Stimulated activated CD8-positive, alpha-beta memory T cell treated with anti-CD3 and anti-CD28 coated beads, Interleukin-15, amount 100 ng/mL, for 48 hours (primary cell): ENCODE results near the gene FGF14.

Experiments
- DNase-seq, 2 donors: peaks; one replicate each; pipeline ENCODE4 v3.0.0-alpha.2; 2020; ENCODE audit warnings: low read depth in 2 of 2

The FGF14 gene

DNA sequence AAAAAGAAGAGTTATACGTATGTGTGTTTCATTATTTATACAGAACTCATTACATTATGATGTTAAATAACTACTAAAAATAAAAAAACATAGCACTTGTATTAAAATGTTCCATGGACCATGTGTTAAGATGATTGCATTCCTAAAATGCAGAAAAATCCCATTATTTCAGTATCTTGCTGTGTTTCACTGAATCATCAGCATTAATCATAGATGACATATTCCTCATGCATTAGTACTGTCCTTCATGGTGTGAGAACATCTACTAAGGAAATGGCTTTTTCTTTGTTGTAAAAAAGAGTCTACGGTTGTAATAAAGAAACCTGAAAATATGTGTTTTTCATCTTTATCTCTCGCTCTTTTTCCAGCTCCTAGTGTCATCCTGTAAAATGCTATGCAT lies 416.5 kb downstream of the FGF14 start:
- DNase-seq, result no peak

DNA sequence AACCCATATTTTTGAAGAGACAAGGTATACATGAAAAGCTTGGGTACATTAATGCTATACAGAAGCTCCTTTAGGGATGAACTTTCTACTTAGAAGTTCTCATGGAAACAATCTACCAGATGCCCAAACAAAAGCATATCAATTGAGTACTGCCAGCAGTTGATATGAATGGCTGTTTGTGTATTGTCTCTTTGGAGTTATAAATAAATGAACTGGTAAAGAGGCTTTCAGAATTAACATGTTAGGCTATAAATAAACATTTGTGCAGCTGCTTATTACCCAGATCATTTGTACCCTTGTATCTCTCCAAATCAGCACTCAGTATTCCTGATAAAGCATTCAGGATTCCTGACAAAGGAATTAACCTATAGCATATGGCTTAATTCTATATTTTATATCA lies 418.9 kb downstream of the FGF14 start:
- no peak for DNase-seq

DNA sequence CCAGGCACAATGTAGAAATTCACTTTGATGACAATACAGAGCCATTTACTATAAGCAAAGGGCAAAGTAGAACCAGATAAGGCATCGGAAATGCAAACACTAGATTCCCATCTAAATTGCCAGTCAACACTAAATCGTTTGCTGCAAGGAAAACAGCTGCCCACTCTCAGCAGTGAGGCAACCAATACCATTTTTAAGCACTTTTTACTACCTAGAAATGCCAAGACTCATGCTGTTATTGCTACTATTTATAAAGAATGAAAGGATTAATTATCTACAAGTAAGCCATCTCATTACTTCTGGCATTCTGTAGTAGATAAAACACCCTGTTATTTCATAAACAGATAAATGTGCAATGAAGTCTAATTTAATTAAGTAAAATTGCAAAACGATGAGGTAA lies 422.0 kb downstream of the FGF14 start:
- no peak for DNase-seq

DNA sequence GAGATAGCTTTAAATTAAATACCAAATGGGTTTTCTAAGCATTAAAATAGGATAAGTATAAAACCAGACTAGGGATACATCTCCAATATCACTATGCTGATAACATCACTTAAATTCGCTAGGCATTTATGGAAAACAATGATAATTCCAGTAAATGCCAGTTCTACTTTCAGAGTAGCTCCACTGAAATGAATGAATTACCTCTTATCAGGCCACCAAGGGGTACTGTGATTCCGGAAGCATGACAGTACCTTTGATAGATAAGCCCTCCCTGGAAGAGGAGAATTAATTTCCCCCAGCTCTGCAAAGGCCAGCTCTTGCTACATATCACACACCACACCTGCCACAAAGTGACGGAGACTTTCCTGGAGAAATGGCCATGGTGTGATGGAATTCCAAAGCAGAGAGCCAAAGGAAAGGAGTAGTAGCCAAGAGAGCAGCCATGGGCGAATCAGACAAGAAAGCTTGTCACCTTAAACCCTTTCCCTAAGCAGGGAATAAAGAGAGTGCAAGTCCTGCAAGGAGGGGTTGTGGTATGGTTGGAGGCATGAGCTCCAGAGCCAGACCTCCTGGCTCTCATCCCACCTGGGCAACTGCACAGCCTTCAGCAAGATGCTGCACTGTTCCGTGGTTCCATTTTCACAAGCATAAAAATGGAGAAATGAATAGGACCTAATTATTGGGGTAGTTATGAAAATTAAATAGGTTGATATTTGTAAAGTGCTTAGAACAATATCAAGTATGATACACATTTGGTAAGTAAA lies 423.1 kb downstream of the FGF14 start:
- no peak for DNase-seq

DNA sequence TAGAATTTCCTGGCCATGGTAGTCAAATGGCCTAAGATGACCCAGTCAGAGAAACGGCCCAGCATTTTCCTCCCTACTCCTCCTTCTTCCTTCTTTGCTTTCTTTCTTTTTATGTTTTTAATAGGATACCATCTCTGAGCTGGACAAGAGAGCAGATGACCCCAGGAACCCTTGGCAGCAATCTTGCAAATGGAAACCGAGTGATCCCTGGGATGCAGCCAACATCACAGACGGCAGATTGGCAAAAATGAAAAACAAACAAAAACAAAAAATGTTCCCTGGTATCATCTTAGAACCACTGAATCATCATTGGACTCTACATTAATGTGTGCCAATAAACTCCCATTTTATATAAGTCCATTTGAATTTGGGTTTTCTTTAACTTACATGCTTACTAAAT lies 424.4 kb downstream of the FGF14 start:
- DNase-seq, result no peak

DNA sequence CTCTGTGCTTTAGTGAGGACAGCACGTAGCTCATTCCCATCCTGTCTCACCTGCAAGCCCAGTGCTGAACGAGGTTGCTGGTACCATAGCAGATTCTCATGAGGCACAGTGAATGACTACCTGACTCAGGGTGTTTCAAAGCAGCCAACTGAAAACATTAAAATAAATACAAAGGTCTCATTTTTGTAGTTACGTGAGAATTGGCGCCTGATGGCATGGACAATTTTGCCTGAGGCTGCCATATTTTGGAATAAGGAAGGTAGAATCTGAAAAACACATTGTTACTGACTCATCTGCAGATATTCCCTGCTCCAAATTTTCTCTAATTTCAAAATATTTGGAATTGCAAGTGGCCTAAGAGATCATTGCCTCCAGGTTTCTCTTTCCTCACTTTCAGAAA lies 429.7 kb downstream of the FGF14 start:
- DNase-seq, result no peak

DNA sequence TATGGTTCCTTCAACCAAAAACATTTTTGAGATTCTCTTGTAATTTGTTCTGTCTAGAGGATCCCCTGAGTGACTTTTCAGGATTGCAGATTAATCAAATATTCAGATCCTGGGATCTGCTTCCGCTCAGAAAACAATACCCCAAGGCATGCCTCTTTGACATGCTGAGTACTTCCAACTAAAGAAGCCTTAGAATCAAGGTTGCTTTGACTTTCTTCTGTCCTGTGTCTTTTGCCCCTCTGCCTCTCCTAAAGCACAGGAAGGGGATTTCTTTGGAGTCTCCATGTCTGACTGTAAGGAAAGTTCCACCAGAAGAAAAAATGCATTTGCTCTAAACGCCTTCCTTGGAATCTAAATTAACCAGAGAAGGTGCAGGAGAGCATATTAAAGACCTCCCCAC lies 431.5 kb downstream of the FGF14 start:
- no peak for DNase-seq

DNA sequence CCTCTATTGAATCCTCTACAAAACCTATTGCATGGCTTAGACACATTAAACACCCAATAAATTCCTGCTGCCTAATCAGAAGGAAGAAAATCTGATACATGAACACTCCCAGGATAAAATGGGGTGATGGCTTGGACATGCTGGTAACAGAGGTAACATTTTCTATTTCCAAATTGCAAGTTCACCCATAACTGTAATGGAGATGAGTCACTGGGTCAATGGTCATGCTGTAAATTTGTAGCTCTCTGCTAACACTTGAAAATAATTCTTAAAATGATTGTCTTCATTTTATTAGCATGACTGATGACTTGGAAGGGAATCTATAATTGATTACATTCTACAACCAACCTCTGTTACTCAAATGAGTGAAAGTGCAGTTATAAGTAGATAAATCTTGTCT lies 434.1 kb downstream of the FGF14 start:
- no peak for DNase-seq

DNA sequence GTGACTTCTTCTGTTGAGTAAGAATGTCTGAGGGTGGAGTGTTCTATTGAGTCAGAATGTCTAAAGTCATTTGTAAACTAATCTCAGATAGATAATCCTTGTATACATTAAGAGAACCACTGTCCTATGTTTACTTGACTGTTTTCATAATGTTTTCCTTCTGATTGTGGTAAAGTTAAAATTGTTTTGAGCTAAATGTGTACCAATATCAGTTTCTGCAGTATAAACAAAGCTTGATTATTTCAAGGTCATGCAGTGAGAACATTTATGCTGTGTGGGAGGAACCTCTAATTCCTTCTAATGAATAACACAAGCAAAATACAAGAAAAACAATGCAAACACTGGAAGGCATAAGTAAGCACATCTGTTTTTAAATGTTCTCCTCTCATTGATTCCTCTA lies 434.6 kb downstream of the FGF14 start:
- no peak for DNase-seq

DNA sequence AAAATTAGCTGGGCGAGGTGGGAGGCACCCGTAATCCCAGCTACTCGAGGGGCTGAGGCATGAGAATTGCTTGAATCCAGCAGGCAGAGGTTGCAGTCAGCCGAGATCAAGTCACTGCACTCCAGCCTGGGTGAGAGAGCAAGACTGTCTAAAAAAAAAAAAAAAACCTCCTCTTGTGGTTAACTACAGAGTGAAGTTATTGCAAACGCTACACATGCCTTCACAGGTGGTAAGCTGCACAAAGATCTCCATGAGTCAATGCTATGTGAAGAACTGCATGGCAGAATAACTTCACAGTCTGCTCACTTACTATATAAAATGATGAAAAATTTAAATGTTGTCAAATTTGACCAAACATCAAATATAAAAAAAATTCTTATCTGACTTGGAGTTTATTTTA lies 436.8 kb downstream of the FGF14 start:
- no peak for DNase-seq

DNA sequence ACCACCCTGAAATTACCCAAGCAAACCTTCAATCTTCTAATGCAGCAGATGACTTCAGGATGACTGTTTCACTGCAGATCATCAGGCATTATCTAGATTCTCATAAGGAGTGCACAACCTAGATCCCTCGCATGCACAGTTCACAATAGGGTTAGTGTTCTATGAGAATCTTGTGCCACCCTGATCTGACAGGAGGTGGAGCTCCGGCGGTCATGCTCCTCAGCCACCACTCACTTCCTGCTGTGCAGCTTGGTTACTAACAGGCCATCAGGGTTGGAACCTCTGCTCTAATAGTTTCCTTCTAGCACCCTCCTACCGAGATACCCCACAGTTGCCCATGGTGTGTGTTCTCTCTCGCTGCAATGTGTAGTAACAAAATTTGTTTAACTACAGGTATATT lies 442.8 kb downstream of the FGF14 start:
- DNase-seq, result no peak

DNA sequence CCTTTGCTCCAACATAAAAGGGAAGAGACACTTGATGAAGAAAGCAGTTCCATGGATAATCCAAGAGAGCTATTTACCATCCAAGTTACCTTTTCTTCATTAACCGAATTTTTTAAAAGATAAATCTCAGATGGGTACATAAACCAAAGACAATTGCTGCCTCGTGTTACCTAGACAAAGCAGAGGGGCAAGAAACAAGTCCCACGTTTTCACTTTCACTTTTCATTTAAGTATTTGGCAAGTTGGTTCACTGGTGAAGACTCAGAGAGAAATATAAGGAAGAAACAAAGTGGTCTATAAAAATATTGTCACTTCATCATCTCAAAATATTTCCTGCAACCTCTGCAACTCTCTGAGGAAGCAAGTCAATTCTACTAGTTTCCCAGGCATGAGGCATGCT lies 446.1 kb downstream of the FGF14 start:
- no peak for DNase-seq

DNA sequence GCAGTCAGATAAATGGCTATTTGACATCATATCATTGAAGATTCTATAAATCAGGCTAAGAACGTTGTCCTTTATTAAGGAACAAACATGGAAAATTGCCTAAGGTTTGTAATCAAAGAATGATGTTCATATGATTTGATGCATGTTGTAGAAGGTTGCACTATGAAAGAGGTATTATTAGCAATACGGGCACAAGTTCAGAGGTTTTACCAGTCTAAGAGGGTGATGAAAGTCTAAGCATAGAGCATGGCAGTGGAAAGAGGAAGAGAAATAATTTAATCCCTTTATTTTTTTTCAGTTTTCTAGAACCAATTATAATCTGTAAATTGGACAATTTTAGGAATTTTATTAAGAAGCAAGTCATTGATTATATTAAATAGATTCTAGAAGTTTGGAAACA lies 450.7 kb downstream of the FGF14 start:
- DNase-seq, result no peak

DNA sequence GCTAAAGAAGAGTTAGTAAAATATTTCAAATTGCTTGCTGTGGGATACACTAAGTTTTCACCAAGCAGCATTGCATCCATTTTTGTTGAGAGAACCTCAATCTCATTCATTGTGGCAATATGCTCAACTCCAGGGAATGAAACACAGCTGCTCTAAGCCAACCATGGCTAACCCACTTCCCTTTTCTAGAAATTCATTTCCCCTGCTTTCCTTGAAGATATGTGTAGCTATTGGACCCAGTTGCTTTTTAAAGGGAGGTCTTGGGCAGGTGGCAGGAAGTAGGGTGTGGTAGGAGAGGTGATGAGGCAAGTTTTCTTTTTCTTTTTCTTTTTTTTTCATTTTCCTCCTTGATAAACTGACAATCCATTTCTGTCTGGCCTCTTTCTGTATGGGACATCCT lies 452.2 kb downstream of the FGF14 start:
- DNase-seq, result no peak

DNA sequence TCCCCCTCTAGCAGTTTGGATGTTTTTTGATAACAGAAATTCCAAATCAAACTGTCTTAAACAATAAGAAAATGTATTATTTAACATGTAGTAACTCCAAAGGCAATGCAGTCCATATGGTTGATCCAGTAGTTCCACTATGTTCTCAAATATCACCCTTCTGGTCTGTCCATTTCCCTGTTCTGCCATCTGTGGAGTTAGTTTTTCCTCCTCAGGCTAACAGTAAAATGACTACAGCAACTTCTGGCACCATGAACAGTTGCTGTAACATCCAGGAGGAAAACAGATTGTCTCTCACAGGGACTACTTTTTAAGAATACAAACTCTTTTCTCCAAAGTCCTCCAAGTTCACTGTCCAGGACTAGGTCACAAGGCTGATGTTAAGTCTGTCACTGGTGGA lies 455.4 kb downstream of the FGF14 start:
- no peak for DNase-seq

DNA sequence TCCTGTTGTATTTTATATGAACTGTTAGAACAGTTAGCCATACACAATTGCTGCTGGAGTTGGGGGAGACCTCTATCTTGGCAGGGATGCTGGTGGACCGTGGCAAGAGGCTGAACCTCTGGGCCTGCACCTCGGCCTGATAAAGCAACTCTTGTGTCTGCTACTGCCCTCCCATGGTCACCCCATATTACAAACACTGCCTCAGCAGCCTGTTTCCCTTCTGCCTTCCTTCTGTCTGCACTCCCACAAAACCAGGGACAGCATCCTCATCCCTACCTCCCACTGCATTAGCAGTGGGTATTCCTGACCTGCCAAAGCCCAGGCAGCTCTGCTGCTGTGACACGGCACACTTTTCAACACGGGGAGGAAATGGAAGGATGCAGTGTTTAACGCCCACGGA lies 456.4 kb downstream of the FGF14 start:
- DNase-seq, result no peak

DNA sequence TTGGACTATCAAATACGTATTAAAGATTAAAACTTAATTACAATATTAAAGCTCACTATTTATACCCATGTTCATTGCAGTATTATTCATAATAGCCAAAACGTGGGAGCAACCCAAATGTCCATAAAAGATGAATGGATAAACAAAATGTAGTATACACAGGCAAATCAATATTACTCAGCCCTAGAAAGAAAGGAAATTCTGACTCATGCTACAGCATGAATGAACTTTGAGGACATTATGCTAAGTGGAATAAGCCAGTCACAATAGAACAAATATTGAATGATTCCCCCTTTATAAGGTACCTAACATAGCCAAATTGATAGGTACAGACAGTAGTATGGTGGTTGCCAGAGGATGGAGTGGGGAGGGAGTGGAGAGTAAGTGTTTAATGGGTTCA lies 457.3 kb downstream of the FGF14 start:
- no peak for DNase-seq

DNA sequence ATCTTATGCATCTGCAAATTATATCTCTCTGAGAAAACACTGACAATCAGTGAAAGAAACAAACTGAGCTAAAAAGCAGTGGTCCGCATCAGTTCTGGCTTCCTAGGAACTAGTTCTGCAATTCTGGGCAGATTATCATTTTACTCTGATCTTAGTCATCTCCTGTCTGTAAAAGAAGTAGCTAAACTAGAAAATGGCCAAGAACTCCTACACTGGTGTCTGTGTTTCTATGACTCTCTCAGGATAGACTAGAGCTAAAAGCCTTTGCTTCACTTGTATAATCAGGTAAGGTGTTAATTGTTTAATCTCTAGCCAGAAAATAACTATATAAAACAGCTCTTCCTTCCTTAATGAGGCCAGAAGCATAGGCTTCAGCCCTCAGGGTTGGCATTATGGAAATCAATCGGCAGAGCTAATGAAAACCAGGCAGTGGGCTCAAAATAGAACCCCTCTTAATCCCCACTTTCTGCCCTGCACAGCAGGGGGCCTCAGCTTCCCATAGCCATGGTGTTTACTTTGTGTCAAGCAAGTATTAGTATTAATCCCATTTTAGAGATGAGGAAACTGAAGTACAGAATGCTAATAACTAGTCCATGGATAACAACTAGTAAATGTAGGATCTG lies 459.2 kb downstream of the FGF14 start:
- no peak for DNase-seq

DNA sequence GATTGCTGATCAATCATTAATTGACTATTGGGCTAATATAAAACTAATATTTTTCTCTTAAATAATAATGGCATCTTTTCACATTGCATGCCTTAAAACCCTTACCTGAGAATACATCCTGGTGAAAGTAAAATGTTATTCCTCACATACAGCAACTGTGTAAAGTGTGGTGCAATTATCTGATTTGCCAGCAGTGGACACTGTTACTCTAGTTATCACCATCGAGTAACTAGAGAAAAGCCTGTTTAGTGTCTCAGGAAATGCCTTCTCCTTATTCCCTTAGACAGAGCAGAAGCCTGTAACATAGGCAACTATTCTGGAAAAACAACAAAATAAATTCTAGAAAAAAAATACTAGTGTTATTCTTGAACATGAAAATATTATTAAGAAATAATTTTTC lies 459.8 kb downstream of the FGF14 start:
- DNase-seq, result no peak

DNA sequence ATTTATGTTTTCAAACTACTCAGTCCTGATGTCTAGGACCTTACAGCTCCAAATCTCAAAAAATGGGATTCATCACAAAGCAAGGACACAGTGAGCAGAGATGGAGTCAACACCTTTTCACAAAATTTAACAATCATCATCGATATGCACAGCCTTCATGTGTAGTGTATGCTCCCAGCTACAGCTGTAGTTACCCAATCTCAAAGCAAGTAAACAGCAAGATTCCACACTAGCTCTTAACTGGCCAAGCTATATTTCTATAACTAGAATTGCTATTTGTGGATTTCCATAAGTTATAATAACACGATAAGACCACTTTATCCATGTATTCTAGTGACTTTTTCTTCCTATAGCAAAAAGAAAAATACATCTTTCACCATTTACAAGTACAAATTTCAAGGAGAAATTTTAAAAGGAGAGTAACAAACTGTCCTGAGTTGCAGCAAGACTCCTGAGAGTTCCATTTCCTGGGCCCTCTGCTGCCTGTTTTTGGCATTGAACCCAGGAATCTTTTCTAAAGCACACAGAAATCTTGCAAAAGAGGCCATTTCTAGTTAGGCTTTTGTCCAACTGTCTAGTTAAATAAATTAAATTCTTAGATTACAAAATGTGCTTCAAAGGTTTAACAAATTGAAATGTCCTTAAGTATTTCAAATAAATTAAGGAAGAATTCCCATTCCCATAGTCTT lies 460.6 kb downstream of the FGF14 start:
- no peak for DNase-seq

DNA sequence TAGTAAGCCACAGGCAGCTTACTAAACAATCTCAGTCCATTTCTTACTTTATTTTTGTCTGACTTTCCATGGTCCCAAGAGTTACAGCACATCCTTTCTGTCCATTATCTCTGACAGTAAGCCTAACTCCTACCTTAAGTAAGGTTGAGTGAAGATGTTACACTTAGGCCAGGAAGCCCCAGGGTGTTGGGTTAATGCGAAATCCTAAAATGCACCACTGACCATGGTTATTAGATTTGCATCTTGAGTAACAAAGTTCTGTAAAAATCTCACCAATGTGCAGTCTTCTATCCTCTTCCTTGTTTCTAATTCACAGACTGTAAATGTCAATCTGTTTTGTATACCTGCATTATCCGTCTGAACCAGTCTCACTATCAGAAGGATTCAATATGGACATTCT lies 462.5 kb downstream of the FGF14 start:
- DNase-seq, result no peak

DNA sequence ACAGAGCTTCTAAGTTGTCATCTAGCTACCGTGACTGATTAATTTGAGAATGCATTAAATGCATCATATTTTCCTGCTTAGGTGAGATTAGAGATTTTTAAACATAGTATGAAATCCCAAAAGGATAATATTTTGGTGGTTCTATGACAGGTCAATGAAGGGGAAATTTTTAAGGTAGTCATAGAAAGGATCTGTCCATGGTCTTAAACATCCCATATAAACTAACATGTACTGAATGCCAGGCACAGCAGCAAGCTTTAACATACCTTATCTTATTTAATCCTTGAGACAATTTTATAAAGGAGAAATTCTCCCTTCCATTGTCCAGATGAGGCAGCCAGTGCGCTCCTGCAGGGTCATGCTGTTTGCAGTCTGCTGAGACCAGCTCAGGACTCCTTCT lies 466.0 kb downstream of the FGF14 start:
- no peak for DNase-seq

DNA sequence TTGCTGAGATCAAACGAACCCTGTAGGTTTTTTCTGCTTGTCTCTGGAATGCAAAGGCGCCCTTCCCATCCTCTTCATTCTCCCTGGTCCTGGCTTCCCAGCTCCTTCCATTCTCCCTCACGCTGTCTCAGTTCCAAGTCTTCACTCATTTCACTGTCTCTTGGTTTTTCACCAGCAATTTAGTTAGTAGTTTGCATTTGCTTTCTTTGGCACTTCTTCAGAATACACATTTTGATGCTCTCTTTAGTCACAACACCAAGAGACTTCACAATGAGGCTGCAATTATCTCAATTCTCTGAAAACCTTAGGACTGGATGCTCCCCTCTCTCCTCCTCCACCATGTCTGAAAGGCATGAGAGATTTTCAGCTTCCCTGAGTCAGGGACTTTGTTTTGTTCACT lies 470.7 kb downstream of the FGF14 start:
- no peak for DNase-seq
